Dedifferentiated amniotic fluid mesenchymal stem cell (primary cell): Measurements from ENCODE around the gene SVBP.

Source experiments
- DNase-seq: peaks from one replicate; pipeline ENCODE4 v3.0.0-alpha.2; 2016; ENCODE audit errors: extremely low spot score

The SVBP gene

DNA sequence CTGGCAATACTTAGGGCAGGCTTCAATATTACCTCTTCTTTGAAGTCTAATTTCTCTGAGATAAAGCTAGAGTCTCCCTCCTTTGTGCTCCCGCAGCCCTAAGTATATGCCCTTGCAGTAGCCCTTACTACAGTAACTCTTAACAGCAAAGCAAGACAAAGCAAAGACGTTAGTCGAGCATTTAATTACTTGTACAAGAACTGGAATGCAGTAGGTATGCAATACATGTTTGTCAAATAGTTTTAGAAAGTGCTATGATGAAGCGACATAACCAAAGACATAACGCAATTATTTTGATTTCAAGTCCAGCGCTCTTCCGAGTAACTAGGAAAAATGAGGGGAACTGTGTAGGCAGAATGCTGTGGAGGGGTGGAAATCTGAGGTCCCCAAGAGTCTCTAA lies 51.9 kb downstream of the SVBP start:
- DNase-seq = no peak

DNA sequence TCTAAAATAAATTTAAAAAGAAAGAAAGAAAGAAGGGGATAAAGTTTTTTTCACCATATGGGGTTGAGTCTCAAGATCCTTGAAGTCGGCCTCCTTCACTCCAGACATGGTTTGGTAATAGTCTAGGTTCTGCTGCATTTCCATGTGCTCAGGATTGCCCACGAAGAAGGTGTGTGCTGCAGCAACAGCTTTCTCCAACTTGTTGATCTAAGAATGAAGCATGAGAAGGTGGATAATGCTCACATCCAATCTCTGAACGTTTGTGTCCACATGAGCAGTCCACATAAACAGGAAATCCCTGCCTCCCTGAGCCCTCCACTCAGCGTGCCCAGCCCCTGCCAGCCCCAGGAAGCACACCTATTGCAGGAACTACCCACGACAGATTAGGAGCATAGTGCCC lies 54.9 kb downstream of the SVBP start:
- no peak for DNase-seq

DNA sequence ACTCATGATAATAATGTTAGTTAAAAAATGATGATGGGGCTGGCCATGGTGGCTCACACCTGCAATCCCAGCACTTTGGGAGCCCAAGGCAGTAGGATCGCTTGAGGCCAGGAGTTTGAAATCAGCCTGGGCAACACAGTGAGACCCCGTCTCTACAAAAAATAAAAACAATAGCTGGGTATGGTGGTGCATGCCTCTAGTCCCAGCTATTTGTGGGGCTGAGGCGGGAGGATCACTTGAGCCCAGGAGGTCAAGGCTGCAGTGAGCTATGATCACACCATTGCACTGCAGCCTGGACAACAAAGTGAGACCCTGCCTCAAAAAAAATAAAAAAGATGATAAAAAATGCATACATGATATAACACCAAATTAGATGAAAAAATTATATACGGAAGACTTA lies 55.6 kb downstream of the SVBP start:
- no peak for DNase-seq

- no peak for DNase-seq
These were observed 58.1 kb downstream of the SVBP start for GRCh38 chr1:42759114-42759513.

DNA sequence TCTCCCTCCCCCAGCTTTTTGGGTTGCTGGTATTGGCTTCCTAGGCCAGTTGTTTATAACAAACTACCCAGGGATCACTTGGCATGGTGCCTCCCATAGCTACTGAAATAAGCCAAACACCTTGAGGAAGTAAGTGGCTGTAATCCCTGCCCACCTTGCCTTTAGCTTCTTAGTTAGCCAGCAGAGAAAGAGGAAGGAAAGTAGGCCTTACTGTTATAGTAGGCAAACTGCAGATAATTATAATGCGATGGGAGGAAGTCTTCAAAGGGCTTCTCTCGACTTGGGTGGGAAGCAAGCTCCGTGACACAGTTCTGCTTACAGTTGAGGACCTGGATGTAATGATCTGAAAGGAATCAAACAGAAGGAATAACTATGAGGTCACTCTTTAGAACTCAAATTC lies 58.6 kb downstream of the SVBP start:
- no peak for DNase-seq

- DNase-seq = no peak
These were observed 59.3 kb downstream of the SVBP start for GRCh38 chr1:42757892-42758275.
